Measurements from ENCODE around the gene TNXB.

TNXB gene

DNA sequence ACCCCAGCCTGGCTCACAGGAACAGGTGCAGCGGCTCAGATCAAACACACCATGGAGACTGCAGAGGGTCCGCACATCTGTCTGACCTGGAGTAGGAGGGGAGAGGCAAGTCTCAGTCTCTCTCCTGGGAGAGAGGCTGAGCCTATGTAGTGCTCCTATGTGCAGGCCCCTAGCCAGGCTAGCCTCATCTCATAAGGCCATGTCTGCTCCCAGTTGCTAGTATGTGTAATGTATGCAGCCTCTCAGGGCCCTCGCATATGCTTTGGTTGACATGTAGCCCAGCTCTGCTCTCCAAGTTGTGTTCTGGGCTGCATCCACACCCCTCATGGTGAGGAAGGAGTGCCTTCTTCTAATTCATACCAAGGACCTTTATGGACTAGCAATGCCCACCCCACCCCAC lies 11.8 kb downstream of the TNXB start:
- Mint-ChIP-seq H3K36me3 (ENCODE audit: low read depth) (no peaks in the 10 kb centered on the region), H3K9me3 (no peaks in the 10 kb centered on the region), H3K27me3 (ENCODE audit: low read depth, poor library complexity) (peaks cover 14% of the 10 kb centered on the region), H3K4me1 (peaks cover 12% of the 10 kb centered on the region), H3K27ac (no peak overlapping the region), H3K4me3 (no peak overlapping the region)
- TF ChIP-seq, protein P1, sequence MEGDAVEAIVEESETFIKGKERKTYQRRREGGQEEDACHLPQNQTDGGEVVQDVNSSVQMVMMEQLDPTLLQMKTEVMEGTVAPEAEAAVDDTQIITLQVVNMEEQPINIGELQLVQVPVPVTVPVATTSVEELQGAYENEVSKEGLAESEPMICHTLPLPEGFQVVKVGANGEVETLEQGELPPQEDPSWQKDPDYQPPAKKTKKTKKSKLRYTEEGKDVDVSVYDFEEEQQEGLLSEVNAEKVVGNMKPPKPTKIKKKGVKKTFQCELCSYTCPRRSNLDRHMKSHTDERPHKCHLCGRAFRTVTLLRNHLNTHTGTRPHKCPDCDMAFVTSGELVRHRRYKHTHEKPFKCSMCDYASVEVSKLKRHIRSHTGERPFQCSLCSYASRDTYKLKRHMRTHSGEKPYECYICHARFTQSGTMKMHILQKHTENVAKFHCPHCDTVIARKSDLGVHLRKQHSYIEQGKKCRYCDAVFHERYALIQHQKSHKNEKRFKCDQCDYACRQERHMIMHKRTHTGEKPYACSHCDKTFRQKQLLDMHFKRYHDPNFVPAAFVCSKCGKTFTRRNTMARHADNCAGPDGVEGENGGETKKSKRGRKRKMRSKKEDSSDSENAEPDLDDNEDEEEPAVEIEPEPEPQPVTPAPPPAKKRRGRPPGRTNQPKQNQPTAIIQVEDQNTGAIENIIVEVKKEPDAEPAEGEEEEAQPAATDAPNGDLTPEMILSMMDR (IDR thresholded peaks at IDR 0.05), result no peak
- DNase-seq, result no peak

DNA sequence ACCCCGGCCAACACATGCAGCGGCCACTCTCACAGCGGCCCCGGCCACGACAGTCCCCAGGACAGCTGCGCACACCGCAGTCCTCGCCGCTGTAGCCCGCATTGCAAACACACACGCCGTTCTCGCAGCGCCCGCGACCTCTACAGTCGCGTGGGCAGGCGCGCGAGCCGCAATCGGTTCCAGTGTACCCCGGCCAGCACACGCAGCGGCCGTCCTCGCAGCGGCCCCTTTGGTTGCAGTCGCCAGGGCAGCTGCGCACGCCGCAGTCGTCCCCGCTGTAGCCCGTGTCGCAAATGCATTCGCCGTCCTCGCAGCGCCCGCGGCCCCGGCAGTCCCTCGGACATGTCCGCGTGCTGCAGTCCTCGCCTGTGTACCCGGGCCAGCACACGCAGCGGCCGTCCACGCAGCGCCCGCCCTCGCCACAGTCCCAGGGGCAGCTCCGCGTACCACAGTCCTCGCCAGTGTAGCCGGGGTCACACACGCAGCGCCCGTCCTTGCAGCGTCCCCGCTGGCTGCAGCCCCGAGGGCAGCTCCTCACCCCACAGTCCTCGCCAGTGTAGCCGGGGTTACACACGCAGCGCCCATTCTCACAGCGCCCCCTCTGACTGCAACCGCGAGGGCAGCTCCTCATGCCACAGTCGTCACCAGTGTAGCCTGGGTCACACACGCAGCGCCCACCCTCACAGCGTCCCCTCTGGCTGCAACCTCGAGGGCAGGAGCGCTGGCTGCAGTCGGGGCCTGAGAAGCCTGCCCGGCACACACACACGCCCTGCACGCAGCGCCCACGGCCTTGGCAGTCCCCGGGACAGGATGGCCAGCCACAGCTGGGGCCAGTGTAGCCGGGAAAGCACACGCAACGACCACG lies 12.5 kb downstream of the TNXB start:
- H3K4me1 Mint-ChIP-seq, result peaks cover 16% of the 10 kb centered on the region
- H3K36me3 Mint-ChIP-seq (ENCODE audit: low read depth), result no peaks in the 10 kb centered on the region
- no peaks in the 10 kb centered on the region for H3K9me3 Mint-ChIP-seq
- peaks cover 15% of the 10 kb centered on the region for H3K27me3 Mint-ChIP-seq (ENCODE audit: low read depth, poor library complexity)
- no peak overlapping the region for H3K4me3 Mint-ChIP-seq
- TF ChIP-seq, protein P1 (IDR thresholded peaks at IDR 0.05), result no peak
- no peak overlapping the region for H3K27ac Mint-ChIP-seq
- DNase-seq, result no peak

DNA sequence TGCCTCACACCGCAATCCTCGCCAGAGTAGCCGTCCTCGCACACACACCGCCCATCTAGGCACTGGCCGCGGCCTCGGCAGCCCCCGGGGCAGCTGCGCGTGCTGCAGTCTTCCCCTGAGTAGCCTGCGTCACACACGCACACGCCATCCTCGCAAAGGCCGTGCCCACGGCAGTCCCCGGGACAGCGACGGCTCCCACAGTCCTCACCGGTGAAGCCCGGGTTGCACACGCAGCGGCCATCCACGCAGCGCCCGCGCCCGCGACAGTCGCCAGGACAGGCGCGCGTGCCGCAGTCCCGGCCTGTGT lies 13.1 kb downstream of the TNXB start:
- DNase-seq, result no peak
- no peaks in the 10 kb centered on the region for H3K9me3 Mint-ChIP-seq
- no peak overlapping the region for H3K4me3 Mint-ChIP-seq
- peaks cover 16% of the 10 kb centered on the region for H3K4me1 Mint-ChIP-seq
- no peaks in the 10 kb centered on the region for H3K36me3 Mint-ChIP-seq (ENCODE audit: low read depth)
- H3K27ac Mint-ChIP-seq, result no peak overlapping the region
- TF ChIP-seq, protein P1 (IDR thresholded peaks at IDR 0.05), result no peak
- H3K27me3 Mint-ChIP-seq (ENCODE audit: low read depth, poor library complexity), result peaks cover 17% of the 10 kb centered on the region

DNA sequence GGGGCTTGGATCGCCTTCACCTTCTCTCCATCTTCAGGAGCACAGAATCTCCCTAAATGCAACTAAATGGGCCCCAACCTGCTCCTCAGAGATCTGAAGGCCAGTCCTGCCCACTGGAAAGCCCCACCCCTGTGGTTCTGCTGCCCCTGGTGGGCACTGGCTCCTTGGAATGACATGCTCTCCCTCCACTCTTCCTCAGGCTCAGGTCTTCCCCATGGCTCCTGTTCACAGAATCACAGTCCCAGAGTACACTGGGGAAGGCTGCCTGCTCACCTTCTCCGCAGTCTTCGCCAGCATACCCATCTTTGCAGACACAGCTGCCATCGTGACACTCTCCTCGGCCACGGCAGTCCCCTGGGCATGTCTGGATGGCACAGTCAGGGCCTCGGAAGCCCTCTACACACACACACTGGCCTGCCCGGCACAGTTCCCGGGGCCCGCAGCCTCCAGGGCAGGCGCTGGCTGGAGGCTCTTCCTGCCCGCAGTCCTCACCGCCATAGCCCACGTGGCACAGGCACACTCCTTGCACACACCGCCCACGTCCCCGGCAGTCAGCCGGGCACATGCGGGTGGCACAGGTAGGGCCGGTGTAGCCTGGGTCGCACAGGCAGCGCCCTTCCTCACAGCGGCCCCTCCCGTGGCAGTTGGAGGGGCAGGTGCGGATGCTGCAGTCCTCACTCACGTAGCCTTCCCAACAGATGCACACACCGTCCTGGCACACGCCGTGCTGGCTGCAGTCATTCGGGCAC lies 13.6 kb downstream of the TNXB start:
- TF ChIP-seq, protein P1 (IDR thresholded peaks at IDR 0.05), result no peak
- no peak for DNase-seq
- Mint-ChIP-seq H3K36me3 (ENCODE audit: low read depth) (no peaks in the 10 kb centered on the region), H3K4me1 (peaks cover 16% of the 10 kb centered on the region), H3K27ac (no peak overlapping the region), H3K27me3 (ENCODE audit: low read depth, poor library complexity) (peaks cover 21% of the 10 kb centered on the region), H3K4me3 (no peak overlapping the region), H3K9me3 (no peaks in the 10 kb centered on the region)

DNA sequence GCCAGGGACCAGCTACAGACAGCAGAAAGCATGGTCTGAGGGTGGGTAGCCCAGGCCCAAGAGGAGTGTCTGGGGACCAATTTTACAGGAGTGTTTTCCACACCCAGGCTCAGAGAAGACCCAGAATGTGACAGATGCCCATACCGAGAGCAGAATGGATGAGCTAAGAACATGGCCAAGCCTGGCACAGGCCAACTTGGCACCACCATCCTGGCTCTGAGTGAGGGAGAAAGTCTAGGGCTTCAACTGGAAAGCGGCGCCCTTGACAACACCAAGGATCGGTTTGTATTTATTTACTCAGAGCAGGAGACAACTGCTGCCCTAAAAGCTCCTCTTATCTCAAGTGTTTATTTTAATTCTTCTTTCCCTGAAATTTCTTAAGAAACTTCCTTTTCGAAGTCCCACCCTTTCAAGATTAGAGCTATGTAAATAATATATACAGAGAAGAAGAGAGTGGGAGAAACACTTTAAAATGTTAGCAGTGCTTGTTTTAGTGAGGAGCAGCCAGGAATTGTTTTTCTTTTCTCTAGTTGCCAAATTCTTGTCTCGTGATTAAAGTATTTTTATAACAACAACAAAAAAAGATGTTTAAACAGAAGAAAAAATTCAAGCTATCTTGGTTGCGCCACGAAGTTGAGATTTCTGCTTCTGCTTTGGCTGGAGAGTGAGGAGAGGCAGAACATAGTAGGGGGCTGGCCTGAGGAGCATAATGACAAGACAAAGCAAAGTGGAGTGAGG lies 16.2 kb downstream of the TNXB start:
- Mint-ChIP-seq H3K27ac (no peak overlapping the region), H3K4me3 (no peak overlapping the region), H3K27me3 (ENCODE audit: low read depth, poor library complexity) (peaks cover 34% of the 10 kb centered on the region), H3K36me3 (ENCODE audit: low read depth) (no peaks in the 10 kb centered on the region), H3K4me1 (peaks cover 16% of the 10 kb centered on the region), H3K9me3 (no peaks in the 10 kb centered on the region)
- DNase-seq, result no peak
- TF ChIP-seq, protein P1 (IDR thresholded peaks at IDR 0.05), result no peak

All from nephron progenitor cell (in vitro differentiated cells).